OCI-LY1 (cell line): Measurements from ENCODE around the gene ELFN2.

Source experiments
- H2AFZ ChIP-seq: fragments of 200-600 bp; sonication (generic), shearing (Covaris generic); 2 replicates; pipeline ENCODE4 v1.6.0; 2014; ENCODE audit warnings: antibody characterized with exemption, mild to moderate bottlenecking, low read length
- H3F3A ChIP-seq: fragments of 200-600 bp; sonication (generic), shearing (Covaris generic); 2 replicates; pipeline ENCODE4 v1.6.0; 2014; ENCODE audit warnings: mild to moderate bottlenecking, antibody characterized with exemption, low read length, moderate library complexity; ENCODE audit not compliant: insufficient read depth
- H3K27ac ChIP-seq: fragments of 200-600 bp; sonication (generic); 2 replicates; pipeline ENCODE4 v1.5.1; 2014; ENCODE audit warnings: low read length, mixed run types, mild to moderate bottlenecking, low read depth; ENCODE audit not compliant: poor library complexity, severe bottlenecking
- H3K27me3 ChIP-seq: fragments of 200-600 bp; sonication (generic); 2 replicates; pipeline ENCODE4 v1.6.0; 2014; ENCODE audit warnings: antibody characterized with exemption, mild to moderate bottlenecking, low read length, moderate library complexity; ENCODE audit not compliant: insufficient read depth
- H3K36me3 ChIP-seq: fragments of 200-600 bp; sonication (generic); 2 replicates; pipeline ENCODE4 v1.6.1; 2014; ENCODE audit warnings: mild to moderate bottlenecking, antibody characterized with exemption, low read length, moderate library complexity, mixed read lengths; ENCODE audit not compliant: insufficient read depth
- H3K4me1 ChIP-seq: fragments of 200-600 bp; sonication (generic); 2 replicates; pipeline ENCODE4 v1.5.1; 2014; ENCODE audit warnings: mild to moderate bottlenecking, low read length, moderate library complexity; ENCODE audit not compliant: insufficient read depth, severe bottlenecking
- H3K4me2 ChIP-seq: fragments of 200-600 bp; sonication (generic), shearing (Covaris generic); 2 replicates; pipeline ENCODE4 v1.6.1; 2014; ENCODE audit warnings: low read length
- H3K4me3 ChIP-seq: fragments of 200-600 bp; sonication (generic); 2 replicates; pipeline ENCODE4 v1.5.1; 2014; ENCODE audit warnings: low read length, low read depth, mild to moderate bottlenecking, mixed read lengths; ENCODE audit not compliant: poor library complexity, severe bottlenecking
- H3K79me2 ChIP-seq: fragments of 200-600 bp; shearing (Covaris generic); 2 replicates; pipeline ENCODE4 v1.6.1; 2016; ENCODE audit warnings: mixed run types, low read length, mixed read lengths; ENCODE audit not compliant: insufficient read depth
- H3K9ac ChIP-seq: fragments of 200-600 bp; sonication (generic), shearing (Covaris generic); 2 replicates; pipeline ENCODE4 v1.6.1; 2014; ENCODE audit warnings: mild to moderate bottlenecking, low read length, mixed read lengths
- H3K9me2 ChIP-seq: fragments of 200-600 bp; sonication (generic), shearing (Covaris generic); 2 replicates; pipeline ENCODE4 v1.6.1; 2014; ENCODE audit warnings: low read depth, mild to moderate bottlenecking, low read length, mixed read lengths
- H3K9me3 ChIP-seq: fragments of 200-600 bp; shearing (Covaris generic); 2 replicates; pipeline ENCODE4 v1.6.1; 2014; ENCODE audit warnings: low read length, mixed read lengths
- H4K20me1 ChIP-seq: fragments of 200-600 bp; sonication (generic), shearing (Covaris generic); 2 replicates; pipeline ENCODE4 v1.6.0; 2016; ENCODE audit warnings: mild to moderate bottlenecking, low read length; ENCODE audit not compliant: insufficient read depth
- EZH2 ChIP-seq: fragments of 200-600 bp; sonication (generic), shearing (Covaris generic); IDR thresholded peaks from 2 replicates; pipeline ENCODE4 v1.8.0; 2017; ENCODE audit warnings: borderline replicate concordance, mixed run types, mild to moderate bottlenecking, antibody characterized with exemption, low read length, moderate library complexity, mixed read lengths
- TF ChIP-seq, protein P1 (sequence below): fragments of 200-600 bp; sonication (generic), shearing (Covaris generic); IDR thresholded peaks from 2 replicates; pipeline ENCODE4 v1.5.1; 2017; ENCODE audit warnings: mild to moderate bottlenecking, antibody characterized with exemption, low read length, moderate library complexity, mixed read lengths

Gene ELFN2

DNA sequence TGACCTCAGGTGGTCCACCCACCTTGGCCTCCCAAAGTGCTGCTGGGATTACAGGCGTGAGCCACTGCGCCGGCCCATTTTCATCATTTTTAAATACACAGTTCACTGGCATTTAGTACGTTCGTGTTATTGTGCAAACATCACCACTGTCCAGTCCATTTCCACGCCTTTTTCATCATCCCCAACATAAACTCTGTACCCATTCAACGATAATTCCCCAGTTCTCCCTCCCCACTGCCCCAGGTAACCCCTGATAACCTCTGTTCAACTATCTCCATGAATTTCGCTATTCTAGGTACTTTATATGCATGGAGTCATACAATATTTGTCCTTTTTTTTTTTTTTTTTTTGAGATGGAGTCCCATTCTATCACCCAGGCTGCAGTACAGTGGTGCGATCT is 18.2 kb upstream of the ELFN2 start:
- Histone ChIP-seq H3K79me2 (no peaks in the 10 kb centered on the region), H3K9me2 (no peaks in the 10 kb centered on the region), H3K4me2 (no peak overlapping the region), H4K20me1 (no peaks in the 10 kb centered on the region), H3K9me3 (no peaks in the 10 kb centered on the region; the same call in 1 of the 2 replicates), H3K36me3 (no peaks in the 10 kb centered on the region; the same call in 1 of the 2 replicates), H2AFZ (no peak overlapping the region), H3K4me3 (no peak overlapping the region), H3K27me3 (peaks cover 19% of the 10 kb centered on the region; the same call in 1 of the 2 replicates), H3K27ac (no peak overlapping the region), H3K9ac (no peak overlapping the region), H3K4me1 (no peaks in the 10 kb centered on the region), H3F3A (no peaks in the 10 kb centered on the region)
- TF ChIP-seq EZH2, result no peak
- TF ChIP-seq, protein P1, sequence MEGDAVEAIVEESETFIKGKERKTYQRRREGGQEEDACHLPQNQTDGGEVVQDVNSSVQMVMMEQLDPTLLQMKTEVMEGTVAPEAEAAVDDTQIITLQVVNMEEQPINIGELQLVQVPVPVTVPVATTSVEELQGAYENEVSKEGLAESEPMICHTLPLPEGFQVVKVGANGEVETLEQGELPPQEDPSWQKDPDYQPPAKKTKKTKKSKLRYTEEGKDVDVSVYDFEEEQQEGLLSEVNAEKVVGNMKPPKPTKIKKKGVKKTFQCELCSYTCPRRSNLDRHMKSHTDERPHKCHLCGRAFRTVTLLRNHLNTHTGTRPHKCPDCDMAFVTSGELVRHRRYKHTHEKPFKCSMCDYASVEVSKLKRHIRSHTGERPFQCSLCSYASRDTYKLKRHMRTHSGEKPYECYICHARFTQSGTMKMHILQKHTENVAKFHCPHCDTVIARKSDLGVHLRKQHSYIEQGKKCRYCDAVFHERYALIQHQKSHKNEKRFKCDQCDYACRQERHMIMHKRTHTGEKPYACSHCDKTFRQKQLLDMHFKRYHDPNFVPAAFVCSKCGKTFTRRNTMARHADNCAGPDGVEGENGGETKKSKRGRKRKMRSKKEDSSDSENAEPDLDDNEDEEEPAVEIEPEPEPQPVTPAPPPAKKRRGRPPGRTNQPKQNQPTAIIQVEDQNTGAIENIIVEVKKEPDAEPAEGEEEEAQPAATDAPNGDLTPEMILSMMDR, result no peak

DNA sequence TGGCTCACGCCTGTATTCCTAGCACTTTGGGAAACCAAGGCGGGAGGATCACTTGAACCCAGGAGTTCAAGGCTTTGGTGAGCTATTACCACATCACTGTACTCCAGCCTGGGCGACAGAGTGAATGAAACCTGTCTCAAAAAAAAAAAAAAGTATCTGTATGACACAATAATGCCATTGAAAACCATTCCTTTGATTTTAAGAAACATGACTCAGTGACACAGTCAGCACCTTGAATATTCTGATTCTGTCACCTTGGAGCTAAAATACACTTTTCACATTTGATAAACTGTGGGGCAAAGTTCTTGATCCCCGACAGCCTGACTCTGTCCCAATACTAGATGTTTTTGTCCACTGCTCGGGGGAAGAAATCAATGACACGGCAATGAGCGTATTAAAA is 16.7 kb upstream of the ELFN2 start:
- no peaks in the 10 kb centered on the region; the same call in 1 of the 2 replicates for H3K9me3 ChIP-seq
- H3F3A ChIP-seq, result no peaks in the 10 kb centered on the region
- H2AFZ ChIP-seq, result no peak overlapping the region
- no peaks in the 10 kb centered on the region for H3K9me2 ChIP-seq
- H3K27ac ChIP-seq, result no peak overlapping the region
- no peaks in the 10 kb centered on the region; the same call in 1 of the 2 replicates for H3K36me3 ChIP-seq
- no peak overlapping the region for H3K4me3 ChIP-seq
- no peaks in the 10 kb centered on the region for H3K4me1 ChIP-seq
- no peaks in the 10 kb centered on the region for H4K20me1 ChIP-seq
- no peak overlapping the region for H3K4me2 ChIP-seq
- no peak overlapping the region for H3K9ac ChIP-seq
- TF ChIP-seq EZH2, result no peak
- TF ChIP-seq, protein P1, result no peak
- H3K27me3 ChIP-seq, result peaks cover 24% of the 10 kb centered on the region; the same call in 1 of the 2 replicates
- H3K79me2 ChIP-seq, result no peaks in the 10 kb centered on the region

DNA sequence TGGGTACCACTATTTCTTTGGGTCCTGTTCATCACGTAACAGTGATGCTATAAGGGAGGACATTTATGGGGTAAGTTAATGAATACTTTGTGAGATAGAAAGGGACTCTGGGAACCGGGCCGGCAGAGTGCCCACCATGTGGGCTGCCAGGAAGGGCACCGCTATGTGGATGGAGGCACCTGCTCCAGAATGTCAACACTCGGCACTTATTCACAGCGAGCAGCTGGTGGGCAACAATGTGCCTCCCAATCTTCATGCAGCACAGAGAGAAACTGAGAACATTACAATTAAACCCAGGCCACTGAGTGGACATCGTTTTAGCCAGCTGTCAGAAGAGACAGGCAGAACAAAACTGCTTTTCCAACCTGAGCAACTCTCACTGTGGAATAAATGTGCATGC is 15.8 kb upstream of the ELFN2 start:
- no peaks in the 10 kb centered on the region; the same call in 1 of the 2 replicates for H3K9me3 ChIP-seq
- no peak overlapping the region for H3K4me2 ChIP-seq

More for the DNA sequence above, 15.8 kb upstream of the ELFN2 start:
- no peaks in the 10 kb centered on the region for H3K4me1 ChIP-seq
- peaks cover 24% of the 10 kb centered on the region; the same call in 1 of the 2 replicates for H3K27me3 ChIP-seq
- TF ChIP-seq EZH2, result no peak
- TF ChIP-seq, protein P1, result no peak
- no peak overlapping the region for H3K27ac ChIP-seq
- H3K9me2 ChIP-seq, result no peaks in the 10 kb centered on the region
- no peaks in the 10 kb centered on the region for H3K79me2 ChIP-seq
- H3K9ac ChIP-seq, result no peak overlapping the region
- H3K36me3 ChIP-seq, result no peaks in the 10 kb centered on the region; the same call in 1 of the 2 replicates
- H3K4me3 ChIP-seq, result no peak overlapping the region
- H2AFZ ChIP-seq, result no peak overlapping the region
- no peaks in the 10 kb centered on the region for H3F3A ChIP-seq
- H4K20me1 ChIP-seq, result no peaks in the 10 kb centered on the region
